ENCODE measurements around the gene PRRT1B.
A peak's percentile ranks its signal among the peaks of the same experiment; 100 is the strongest.
"Not testable (repeated sequence)": the region's sequence is repeated elsewhere in the genome, so short reads cannot be mapped to it uniquely, and the experiment has no call there.

Gene PRRT1B

DNA sequence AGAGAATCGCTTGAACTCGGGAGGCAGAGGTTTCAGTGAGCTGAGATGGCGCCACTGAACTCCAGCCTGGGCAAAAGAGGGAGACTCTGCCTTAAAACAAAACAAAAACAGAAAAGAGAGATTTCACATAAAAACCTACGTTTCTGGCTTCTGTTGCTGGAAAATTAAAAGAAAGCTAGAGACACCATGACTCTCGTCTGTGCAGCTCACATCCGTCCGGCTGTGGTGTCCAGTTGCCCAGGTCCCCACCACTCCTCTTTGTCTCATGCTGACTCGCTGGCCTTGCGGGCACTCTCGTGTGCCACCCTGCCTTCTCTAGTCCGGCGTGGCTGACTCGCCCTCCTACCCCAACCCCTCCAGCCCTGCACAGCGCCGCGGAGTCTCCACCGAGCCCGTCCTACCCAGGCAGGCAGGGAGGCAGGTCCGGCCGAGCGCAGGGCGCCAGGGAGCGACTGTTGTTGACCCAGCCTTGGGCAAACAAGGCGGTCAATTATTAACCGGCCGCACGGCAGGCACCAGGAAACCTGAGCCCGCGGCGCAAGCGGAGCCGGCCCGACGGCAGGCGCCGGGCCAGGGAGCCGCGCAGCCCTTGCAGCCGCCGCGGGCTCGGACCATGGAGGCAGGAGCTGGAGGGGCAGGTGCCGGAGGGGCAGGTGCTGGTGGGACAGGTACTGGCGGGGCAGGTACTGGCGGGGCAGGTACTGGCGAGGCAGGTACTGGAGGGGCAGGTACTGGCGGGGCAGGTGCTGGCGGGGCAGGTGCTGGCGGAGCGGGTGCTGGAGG is at the start of gene PRRT1B:
Gene PRRT1B, plus strand, starts transcription at position 521 of the 783 bp plus-strand sequence. Its CDS starts 93 bp downstream, at position 614.
- DNase-seq (ENCODE audit: low read depth in 3 of 3) = no peak

DNA sequence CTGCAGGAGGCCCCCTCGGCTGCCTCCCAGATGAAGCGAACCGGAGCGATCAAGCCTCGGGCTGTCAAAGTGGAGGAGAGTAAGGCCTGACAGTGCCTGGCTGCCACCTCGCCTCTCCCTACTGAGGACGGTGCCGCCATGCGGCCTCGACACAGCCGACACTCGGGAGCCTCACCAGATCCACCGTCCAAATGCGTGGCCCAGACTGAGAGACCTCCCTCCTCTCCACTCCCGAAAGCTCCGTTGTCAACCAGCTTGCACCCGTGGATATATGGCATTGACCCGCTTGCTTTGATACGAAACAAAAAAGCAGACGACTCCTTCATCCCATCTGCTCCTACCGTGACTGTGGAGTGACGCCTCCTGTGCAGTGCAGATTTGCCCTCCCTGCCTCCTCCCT is 49.5 kb upstream of the PRRT1B start:
- no peak for DNase-seq (ENCODE audit: low read depth in 3 of 3)

DNA sequence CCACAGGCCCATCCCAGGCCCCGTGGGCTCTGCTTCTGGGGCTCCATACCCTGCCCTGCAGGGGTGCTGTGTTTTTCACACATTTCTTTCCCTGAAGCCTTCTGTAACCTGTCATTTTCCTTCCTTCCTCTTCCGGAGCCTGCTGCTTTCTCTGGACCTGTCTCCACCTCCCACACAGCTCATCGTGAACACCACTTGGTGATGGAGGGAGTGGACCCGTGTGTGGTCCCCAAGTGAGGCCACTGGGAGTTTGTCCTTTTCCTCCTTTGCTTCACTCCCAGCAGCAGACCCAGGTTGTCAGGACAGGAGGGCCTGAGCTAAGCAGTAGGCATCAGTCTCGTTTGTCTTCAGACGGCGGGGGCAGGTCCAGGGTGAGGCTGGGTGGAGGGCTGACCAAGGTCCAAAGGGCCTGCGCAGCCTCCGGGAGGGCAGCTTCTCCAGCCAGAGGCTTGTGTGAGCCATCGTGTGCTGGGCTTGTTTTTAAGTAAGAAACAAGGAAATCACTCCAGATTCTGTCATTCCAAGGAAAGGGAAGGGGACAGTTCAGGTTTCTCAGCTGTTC is 48.4 kb upstream of the PRRT1B start:
- no peak for DNase-seq (ENCODE audit: low read depth in 3 of 3)

DNA sequence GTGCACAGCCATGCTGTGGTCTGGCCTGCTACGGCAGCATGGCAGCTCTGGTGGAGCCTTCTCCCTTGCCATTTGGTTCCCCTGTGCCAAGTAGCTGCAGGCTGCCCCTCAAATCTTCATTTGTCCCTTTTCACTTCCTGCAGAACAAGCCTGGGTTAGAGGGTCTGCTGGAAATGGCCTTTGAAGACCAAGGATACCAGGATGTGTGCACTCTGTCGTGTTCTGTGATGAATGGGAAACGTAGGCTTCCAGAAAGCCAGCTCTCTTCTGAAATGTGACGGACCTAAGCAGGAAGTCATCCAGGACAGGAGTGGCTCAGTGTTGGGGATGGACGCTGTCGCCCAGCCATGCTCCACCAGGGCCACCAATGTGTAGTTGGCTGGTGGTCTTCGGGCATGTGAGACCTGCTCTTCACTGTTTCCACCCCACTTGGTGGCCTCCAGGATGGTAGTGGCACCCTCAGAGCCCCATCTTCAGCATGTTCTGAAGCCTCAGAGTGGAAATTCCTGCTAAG is 46.0 kb upstream of the PRRT1B start:
- no peak for DNase-seq (ENCODE audit: low read depth in 3 of 3)

DNA sequence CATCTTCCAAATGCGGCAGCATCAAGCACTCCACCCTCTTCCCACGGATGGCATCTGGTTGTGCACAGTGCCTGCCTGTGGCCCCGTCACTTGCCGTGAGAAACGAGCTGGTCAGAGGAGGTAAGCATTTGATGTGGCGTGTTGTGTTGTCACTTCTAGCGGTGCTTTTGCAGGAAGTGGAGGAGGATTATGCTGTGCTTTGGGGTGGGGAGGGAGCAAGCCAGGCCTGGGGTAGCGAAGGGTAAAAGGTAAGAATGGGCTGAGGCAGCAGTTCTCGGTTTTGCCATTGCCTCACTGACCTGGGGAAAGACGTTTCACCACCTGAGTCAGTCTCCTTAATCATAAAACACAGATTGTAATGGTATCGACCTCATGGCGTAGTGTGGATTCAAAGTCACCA is 44.9 kb upstream of the PRRT1B start:
- peak; percentile 31 to 65 (median 52) for DNase-seq (ENCODE audit: low read depth in 3 of 3)

DNA sequence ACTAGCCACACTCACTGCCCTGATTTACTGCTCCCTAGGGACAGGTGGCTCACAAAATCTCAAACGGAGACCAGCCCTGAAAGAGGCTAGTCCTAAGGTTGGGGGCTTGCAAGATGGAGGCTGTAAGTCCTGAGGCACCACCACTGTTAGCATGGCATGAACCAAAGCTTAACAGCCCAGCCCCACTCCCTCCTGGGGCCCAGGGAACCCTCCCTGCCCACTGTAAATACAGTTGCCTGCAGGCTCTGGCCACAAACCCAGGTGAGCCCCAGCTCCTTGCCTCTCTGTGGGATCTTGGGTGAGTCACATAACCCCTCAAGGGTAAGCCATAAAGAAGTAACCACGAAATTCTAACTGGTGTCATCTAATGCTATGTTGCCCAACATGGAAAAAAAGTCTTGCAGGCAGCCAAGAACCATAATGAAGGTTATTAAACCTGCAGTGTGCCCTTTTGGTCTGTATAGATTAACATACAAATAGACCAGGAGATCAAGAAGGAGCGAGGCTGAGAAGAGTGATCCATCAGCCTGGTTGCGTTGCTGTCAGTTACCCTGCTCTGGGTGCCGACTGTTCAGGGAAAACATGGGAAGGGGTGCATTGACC is 44.3 kb upstream of the PRRT1B start:
- DNase-seq (ENCODE audit: low read depth in 3 of 3) = peak in 2 of 3 experiments; percentile 22 to 58

DNA sequence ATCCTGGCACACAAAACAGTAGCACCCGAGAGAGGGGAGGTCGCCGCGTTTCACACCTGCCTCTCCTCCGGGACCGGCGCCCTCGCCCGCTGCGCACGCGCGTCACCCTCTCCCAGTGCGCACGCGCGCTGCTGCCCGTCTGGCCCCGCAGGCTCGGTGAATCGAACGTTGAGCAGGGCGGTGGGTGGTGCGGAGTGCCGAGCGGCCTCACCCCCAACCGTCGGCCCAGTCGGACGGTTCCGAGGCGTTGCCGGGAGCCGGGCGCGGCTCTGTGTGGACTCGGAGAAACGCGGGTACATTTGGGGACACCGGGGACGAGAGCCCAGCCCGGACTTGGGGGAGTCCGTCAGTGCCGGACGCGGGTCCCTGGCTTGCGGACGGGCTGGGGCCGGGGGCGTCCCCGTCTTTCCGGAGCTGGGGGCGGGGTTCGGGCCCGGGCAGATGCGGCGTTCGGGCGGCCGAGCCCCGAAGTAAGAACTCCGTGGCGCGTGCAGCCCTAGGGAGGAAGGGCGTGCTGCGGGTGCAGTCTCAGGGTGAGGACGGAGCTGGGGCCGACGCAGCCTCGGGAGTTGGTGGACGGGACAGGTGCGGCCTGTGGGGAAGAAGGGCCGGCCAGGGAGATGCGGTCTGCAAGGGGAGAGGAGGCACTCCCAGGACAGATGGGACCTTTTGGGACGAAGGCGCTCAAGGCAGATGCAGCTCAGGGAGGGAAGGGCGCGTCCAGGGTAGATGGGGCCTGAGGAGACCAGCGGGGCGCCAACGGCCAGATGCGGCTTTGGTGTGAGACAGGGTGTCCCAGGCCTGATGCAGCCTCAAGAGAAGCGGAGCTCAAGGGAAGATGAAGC is 42.3 kb upstream of the PRRT1B start, which contains the start of gene POMT1:
Gene POMT1, plus strand, starts transcription at position 138 of the 845 bp plus-strand sequence. CDS start 1,301 bp downstream, outside the sequence.
- peak; percentile 79 to 88 (median 81) for DNase-seq (ENCODE audit: low read depth in 3 of 3)

DNA sequence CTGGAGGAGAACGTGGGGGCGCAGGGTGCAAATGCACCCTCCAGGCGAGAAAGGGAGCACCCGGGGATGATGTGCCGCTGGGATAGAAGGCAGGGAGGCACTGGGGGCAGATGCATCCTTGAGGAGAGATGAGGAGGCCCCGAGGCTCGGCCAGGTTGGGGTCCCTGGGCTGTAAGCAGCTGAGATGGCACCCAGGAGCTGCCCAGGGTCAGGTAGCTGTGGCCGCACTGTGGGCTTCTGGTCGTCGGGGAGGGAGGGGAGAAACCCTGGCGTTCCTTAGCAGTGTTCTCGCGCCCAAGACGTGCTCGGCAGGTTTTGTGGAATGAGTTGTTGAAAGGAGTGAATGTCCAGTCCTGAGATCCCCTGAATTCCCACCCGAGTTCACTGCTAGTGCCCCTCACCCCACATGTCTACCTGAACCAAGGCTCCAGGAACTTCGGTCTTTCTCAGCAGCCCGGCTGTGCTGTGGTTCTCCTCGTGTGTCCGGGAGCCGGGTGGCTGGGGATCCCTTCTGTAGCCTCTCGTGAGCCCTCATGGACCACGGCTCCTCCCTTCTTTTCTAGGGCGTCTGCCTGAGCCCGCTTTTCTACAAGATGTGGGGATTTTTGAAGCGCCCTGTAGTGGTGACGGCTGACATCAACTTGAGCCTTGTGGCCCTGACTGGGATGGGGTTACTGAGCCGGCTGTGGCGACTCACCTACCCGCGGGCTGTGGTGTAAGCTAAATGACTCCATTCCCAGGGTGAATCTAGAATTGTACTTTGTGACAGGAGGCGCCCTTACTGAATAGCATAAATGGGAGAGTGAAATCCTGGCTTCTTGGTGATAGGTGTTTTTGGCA is 41.5 kb upstream of the PRRT1B start:
- peak; percentile 23 to 75 (median 60) for DNase-seq (ENCODE audit: low read depth in 3 of 3)

DNA sequence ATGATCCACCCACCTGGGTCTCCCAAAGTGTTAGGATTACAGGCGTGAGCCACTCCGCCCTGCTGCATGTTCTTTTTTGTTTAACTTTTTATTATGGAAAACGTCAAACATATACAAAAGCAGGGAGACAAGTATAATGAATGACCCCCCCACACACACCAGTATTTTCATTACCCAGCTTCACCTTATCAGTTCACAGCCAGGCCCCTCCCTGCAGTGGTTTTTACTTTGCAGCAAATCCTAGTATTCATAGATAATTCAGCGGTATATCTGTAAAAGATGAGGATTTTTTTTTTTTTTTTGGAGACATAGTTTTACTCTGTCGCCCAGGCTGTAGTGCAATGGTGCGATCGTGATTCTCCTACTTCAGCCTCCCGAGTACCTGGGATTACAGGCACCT is 40.3 kb upstream of the PRRT1B start:
- no peak for DNase-seq (ENCODE audit: low read depth in 3 of 3)

DNA sequence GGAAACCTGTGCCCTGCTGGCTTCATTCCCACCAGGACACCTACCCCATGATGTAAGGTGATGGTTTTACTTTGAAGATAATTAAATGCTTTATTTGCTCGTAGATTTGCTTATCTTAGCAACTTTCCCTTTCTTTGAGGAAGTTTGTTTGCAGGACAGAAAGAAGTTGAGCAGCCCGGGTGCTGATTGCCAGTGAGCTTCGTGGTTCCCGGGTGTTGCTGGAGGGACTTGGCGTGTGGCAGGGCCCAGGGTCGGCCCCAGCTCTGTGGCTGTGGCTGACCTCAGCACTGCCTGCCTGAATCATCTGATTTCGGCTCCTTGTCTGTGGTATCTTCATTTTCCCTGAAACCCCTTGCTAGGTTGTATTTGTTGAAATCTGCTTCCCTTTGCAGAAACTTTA is 33.9 kb upstream of the PRRT1B start:
- no peak for DNase-seq (ENCODE audit: low read depth in 3 of 3)

DNA sequence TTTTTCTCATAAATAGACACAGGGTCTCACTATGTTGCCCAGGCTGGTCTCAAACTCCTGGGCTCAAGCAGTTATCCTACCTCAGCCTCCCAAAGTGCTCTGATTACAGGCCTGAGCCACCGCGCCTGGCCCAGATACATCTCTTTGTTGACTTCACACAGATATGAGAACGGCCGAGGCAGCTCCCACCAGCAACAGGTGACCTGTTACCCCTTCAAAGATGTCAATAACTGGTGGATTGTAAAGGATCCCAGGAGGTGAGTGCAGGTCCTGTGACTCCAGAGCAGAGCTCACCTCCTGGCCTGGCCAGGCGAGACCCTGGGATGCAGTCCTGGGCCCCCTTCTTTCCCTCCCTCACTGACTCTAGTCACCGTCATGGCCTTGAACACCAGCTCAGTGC is 33.4 kb upstream of the PRRT1B start:
- no peak for DNase-seq (ENCODE audit: low read depth in 3 of 3)

DNA sequence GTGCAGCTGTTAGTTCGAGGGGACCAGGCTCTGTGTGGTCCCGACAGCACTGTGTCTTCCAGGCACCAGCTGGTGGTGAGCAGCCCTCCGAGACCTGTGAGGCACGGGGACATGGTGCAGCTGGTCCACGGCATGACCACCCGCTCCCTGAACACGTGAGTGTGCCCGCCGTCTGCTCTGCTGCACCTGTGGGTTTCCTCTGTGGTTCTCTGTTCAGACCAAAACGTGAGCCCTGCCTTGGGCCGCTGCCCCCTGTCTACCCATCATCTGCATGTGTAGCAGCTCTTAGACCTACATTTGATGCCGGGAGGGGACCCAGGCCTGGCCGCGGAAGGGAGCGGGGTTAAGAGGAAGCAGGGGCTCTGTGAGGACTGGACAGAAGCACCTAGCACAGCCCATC is 32.1 kb upstream of the PRRT1B start:
- DNase-seq (ENCODE audit: low read depth in 3 of 3) = no peak

DNA sequence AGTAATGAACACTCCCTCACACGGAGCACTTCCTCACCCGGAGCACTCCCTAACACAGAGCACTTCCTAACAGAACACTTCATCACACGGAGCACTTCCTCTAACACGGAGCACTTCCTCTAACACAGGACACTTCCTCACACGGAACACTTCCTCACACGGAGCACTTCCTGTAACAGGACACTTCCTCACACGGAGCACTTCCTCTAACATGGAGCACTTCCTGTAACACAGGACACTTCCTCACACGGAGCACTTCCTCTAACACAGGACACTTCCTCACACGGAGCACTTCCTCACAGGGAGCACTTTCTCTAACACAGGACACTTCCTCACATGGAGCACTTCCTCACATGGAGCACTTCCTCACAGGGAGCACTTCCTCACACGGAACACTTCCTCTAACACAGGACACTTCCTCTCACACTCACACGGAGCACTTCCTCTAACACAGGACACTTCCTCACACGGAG is 29.7 kb upstream of the PRRT1B start:
- not testable (repeated sequence) for DNase-seq (ENCODE audit: low read depth in 3 of 3)

DNA sequence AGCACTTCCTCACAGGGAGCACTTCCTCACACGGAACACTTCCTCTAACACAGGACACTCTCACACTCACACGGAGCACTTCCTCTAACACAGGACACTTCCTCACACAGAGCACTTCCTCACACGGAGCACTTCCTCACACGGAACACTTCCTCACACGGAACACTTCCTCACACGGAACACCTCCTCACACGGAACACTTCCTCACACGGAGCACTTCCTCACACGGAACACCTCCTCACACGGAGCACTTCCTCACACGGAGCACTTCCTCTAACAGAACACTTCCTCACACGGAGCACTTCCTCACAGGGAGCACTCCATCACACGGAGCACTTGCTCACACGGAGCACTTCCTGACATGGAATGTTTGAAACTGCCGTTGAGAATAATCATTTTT is 29.2 kb upstream of the PRRT1B start:
- no peak for DNase-seq (ENCODE audit: low read depth in 3 of 3)

DNA sequence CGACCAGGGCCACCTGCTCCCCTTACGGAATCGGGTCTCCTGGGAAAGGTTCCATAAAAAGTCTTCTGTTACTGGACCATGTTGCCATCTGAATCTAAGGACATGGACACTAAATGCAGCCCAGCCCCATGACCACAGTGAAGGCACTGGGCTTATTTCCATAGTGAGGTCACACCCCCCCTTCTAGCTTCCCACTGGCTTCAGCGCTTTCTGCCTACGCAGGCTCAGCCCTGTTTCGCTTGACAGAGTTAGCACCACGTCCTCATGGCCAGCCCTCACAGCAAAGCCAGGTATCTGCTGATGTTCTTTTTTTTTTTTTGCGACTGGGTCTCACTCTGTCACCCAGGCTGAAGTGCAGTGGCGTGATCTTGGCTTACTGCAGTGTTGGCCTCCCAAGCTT is 28.4 kb upstream of the PRRT1B start:
- DNase-seq (ENCODE audit: low read depth in 3 of 3) = no peak

DNA sequence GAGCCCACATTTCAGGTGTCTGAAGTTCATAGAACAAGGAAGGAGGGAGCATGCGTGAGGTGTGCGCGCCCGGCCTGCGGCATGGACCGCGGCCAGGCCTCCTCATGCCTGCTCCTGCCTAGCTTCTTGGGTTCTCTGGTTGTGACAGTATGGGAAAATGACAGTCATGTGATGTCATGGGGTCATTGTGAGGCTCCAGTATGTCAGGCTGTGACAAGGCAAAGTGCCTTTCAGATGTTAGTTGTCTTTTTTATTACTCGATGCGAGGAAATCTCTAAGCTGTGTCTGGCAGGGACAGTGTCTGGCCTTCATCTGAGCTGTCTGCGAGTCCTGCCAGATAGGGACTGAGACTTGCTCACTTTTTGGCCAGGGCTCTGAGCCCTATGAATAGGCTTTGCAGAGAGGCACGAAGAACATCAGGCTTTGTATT is 27.5 kb upstream of the PRRT1B start:
- no peak for DNase-seq (ENCODE audit: low read depth in 3 of 3)

DNA sequence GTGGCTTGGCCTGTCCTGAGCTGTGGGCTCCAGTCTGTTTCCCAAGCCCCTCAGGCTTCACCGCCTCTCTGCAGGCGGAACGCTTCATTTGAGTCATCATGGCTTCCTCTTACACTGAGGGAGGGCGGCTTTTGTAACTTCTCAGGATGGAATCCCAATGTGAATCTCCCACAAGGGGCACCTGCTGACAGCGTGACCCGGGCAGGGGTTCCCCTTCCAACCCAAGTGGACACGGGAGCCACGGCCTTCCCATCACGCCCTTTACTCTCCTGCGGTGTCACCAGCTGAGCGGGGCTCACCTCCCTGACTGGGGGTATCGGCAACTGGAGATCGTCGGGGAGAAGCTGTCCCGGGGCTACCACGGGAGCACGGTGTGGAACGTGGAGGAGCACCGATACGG is 26.8 kb upstream of the PRRT1B start:
- DNase-seq (ENCODE audit: low read depth in 3 of 3) = no peak

DNA sequence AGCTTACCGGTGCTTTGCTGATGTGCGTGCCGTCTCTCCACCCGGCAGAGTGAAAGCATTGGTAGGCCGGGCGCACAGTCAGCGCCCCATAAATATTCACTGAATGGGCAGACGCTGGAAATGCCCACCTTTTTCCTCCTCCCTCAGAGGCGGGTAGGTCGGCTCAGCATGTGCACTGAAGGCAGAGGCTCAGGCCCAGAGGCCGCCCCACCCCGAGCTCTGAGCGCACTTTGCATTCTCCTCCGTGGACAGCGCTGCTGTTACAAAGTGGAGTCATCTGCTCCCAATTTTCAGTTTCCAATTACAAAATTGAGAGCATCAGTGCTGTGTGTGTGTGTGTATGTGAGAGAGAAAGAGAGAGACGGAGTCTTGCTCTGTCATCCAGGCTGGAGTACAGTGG is 24.8 kb upstream of the PRRT1B start:
- no peak for DNase-seq (ENCODE audit: low read depth in 3 of 3)

DNA sequence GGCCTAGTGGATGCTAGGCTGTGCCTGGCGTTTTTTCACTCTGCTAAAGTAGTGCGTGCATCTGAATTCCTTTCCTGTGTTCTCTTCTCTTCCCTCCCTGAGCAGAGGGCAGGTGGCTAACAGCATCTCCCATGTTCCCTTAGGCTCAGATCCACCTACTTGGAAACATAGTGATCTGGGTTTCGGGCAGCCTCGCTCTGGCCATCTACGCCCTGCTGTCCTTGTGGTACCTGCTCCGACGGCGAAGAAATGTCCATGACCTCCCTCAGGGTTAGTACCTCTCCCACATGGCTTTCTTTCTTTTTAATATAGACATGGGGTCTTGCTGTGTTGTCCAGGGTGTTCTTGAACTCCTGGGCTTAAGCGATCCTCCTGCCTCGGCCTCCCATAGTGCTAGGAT is 24.1 kb upstream of the PRRT1B start:
- no peak for DNase-seq (ENCODE audit: low read depth in 3 of 3)

DNA sequence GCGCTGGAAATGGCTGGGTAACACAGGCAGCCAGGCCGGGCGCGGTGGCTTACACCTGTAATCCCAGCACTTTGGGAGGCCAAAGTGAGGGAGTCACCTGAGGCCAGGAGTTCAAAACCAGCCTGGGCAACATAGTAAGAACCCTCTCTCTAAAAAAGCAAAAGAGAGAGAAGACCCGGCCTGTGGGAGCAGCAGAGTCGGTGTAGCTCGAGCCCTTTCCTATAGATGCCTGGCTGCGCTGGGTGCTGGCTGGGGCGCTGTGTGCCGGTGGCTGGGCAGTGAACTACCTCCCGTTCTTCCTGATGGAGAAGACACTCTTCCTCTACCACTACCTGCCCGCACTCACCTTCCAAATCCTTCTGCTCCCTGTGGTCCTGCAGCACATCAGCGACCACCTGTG is 23.5 kb upstream of the PRRT1B start:
- DNase-seq (ENCODE audit: low read depth in 3 of 3) = no peak
